ENCODE measurements around the gene BCL2L13.

DNA sequence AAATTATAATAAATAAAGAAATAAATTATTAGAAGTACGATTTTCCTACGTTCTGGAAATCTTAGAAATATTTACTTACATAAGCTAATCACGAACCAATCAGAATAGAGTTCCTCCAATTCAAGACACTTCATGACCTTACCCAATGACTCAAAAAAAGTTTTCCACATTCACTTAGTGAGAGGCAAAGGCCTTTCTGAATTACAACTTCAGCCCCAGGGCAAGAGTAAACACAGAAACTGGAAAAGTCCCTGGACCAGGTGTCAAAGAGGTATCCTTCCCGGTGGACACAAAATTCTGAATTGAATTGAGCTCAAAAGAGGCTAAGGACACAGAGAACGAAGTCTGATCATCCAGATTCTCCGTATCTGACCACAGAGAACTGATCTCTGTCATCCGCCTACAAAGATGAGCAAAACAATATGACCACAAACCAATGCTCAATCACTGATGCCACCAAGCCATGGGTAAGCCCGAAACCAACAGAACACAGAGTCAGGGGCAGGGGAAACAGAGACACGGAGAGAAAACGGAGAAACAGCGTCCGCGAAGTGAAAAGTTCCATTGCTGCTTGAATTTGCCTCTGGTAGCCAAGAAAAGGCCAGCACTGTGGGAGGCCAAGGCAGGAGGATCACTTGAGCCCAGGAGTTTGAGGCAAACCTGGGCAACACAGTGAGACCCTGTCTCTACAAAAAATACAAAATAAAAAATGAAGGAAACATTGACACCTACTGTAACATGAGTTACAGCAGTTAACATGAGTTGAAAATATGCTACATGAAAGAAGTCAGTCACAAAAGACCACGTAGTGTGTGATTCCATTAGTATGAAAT is 128.9 kb downstream of the BCL2L13 start:
- TF ChIP-seq POLR2A (IDR thresholded peaks at IDR 0.05) (no peak), POLR2AphosphoS5 (IDR thresholded peaks at IDR 0.05) (no peak)
- TF ChIP-seq, protein P1, sequence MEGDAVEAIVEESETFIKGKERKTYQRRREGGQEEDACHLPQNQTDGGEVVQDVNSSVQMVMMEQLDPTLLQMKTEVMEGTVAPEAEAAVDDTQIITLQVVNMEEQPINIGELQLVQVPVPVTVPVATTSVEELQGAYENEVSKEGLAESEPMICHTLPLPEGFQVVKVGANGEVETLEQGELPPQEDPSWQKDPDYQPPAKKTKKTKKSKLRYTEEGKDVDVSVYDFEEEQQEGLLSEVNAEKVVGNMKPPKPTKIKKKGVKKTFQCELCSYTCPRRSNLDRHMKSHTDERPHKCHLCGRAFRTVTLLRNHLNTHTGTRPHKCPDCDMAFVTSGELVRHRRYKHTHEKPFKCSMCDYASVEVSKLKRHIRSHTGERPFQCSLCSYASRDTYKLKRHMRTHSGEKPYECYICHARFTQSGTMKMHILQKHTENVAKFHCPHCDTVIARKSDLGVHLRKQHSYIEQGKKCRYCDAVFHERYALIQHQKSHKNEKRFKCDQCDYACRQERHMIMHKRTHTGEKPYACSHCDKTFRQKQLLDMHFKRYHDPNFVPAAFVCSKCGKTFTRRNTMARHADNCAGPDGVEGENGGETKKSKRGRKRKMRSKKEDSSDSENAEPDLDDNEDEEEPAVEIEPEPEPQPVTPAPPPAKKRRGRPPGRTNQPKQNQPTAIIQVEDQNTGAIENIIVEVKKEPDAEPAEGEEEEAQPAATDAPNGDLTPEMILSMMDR (IDR thresholded peaks at IDR 0.05) = no peak

All from stomach (tissue), 4 donors.